DOHH2 (cell line): ENCODE data around the gene STYXL2.
A peak's percentile ranks its signal among the peaks of the same experiment; 100 is the strongest.

ENCODE experiments used
- H3F3A ChIP-seq: fragments of 200-600 bp; sonication (generic), shearing (Covaris generic); 2 replicates; pipeline ENCODE4 v1.6.0; 2016; ENCODE audit warnings: antibody characterized with exemption, mild to moderate bottlenecking; ENCODE audit not compliant: control insufficient read depth, insufficient read depth
- H3K27ac ChIP-seq: fragments of 200-600 bp; sonication (generic); 2 replicates; pipeline ENCODE4 v1.5.1; 2014; ENCODE audit warnings: low read depth, mild to moderate bottlenecking, low read length, moderate library complexity
- H3K27me3 ChIP-seq: fragments of 200-600 bp; sonication (generic); 2 replicates; pipeline ENCODE4 v1.6.1; 2014; ENCODE audit warnings: mild to moderate bottlenecking, low read length, mixed read lengths; ENCODE audit not compliant: control insufficient read depth
- H3K36me3 ChIP-seq: fragments of 200-600 bp; sonication (generic); 2 replicates; pipeline ENCODE4 v1.6.1; 2014; ENCODE audit warnings: mild to moderate bottlenecking, low read length, moderate library complexity, mixed read lengths; ENCODE audit not compliant: control insufficient read depth
- H3K4me1 ChIP-seq: fragments of 200-600 bp; sonication (generic); 2 replicates; pipeline ENCODE4 v1.6.1; 2014; ENCODE audit warnings: mild to moderate bottlenecking, low read length, mixed read lengths; ENCODE audit not compliant: control insufficient read depth
- H3K4me2 ChIP-seq: fragments of 200-600 bp; sonication (generic); 2 replicates; pipeline ENCODE4 v1.6.0; 2014; ENCODE audit warnings: mild to moderate bottlenecking, low read length, moderate library complexity
- H3K4me3 ChIP-seq: fragments of 200-600 bp; sonication (generic); 2 replicates; pipeline ENCODE4 v1.5.1; 2014; ENCODE audit warnings: mild to moderate bottlenecking, low read length, mixed read lengths
- H3K79me2 ChIP-seq: fragments of 200-600 bp; sonication (generic); 2 replicates; pipeline ENCODE4 v1.6.1; 2014; ENCODE audit warnings: mild to moderate bottlenecking, low read length, mixed read lengths; ENCODE audit not compliant: control insufficient read depth
- H3K9me2 ChIP-seq: fragments of 200-600 bp; sonication (generic); replicated peaks from 2 replicates; pipeline ENCODE4 v1.6.1; 2014; ENCODE audit warnings: mild to moderate bottlenecking, low read length, mixed read lengths; ENCODE audit not compliant: control insufficient read depth
- H3K9me3 ChIP-seq: fragments of 200-600 bp; sonication (generic); 2 replicates; pipeline ENCODE4 v1.6.1; 2014; ENCODE audit warnings: antibody characterized with exemption, low read length, mixed read lengths; ENCODE audit not compliant: control insufficient read depth, insufficient read depth
- H4K20me1 ChIP-seq: fragments of 200-600 bp; sonication (generic); 2 replicates; pipeline ENCODE4 v1.6.0; 2014; ENCODE audit warnings: low read depth, mild to moderate bottlenecking, antibody characterized with exemption, low read length, moderate library complexity; ENCODE audit not compliant: control insufficient read depth, insufficient read depth
- EZH2phosphoT487 ChIP-seq: fragments of 200-600 bp; sonication (generic); IDR thresholded peaks from 2 replicates; pipeline ENCODE4 v1.6.1; 2017; ENCODE audit warnings: borderline replicate concordance, mild to moderate bottlenecking, antibody characterized with exemption, low read length, moderate library complexity, mixed read lengths
- TF ChIP-seq, protein P1 (sequence below): fragments of 200-600 bp; sonication (generic); IDR thresholded peaks from one replicate; pipeline ENCODE4 v1.5.1; 2014; ENCODE audit warnings: antibody characterized with exemption, mild to moderate bottlenecking, low read depth, low read length; ENCODE audit not compliant: poor library complexity, severe bottlenecking

The STYXL2 gene

DNA sequence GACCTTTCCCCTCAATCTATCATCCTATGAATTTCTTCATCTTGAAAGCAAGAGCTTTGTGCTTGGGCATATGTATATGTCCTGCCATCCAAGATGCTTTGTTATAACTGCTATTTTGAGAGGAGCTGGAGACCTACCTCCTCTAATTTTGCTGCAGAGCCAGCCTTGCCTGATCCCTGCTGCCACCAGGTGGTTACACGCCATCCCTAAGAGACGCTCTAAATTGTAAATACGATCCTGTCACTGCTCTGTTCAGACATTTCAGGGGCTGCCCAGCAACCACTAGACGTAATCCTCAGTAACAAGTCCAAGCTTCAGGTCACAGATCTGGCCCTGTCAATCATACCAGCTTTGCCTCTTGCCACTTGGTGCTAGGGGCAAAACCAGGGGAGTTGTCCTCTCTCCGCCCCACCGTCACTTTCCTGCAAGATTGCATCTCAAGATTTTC, 36.6 kb upstream of the STYXL2 start:
- no peaks in the 10 kb centered on the region for H3K79me2 ChIP-seq
- 0 out of 2 replicates have a peak, but pooled peaks cover 3% of the 10 kb centered on the region for H3F3A ChIP-seq
- peaks cover 10% of the 10 kb centered on the region for H3K4me1 ChIP-seq
- H3K9me2 ChIP-seq = no peaks in the 10 kb centered on the region
- H3K27ac ChIP-seq = no peak overlapping the region
- H3K9me3 ChIP-seq = no peaks in the 10 kb centered on the region
- no peak for TF ChIP-seq EZH2phosphoT487
- TF ChIP-seq, protein P1, sequence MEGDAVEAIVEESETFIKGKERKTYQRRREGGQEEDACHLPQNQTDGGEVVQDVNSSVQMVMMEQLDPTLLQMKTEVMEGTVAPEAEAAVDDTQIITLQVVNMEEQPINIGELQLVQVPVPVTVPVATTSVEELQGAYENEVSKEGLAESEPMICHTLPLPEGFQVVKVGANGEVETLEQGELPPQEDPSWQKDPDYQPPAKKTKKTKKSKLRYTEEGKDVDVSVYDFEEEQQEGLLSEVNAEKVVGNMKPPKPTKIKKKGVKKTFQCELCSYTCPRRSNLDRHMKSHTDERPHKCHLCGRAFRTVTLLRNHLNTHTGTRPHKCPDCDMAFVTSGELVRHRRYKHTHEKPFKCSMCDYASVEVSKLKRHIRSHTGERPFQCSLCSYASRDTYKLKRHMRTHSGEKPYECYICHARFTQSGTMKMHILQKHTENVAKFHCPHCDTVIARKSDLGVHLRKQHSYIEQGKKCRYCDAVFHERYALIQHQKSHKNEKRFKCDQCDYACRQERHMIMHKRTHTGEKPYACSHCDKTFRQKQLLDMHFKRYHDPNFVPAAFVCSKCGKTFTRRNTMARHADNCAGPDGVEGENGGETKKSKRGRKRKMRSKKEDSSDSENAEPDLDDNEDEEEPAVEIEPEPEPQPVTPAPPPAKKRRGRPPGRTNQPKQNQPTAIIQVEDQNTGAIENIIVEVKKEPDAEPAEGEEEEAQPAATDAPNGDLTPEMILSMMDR = peak; percentile 65
- no peak overlapping the region for H3K4me3 ChIP-seq
- no peaks in the 10 kb centered on the region for H4K20me1 ChIP-seq
- H3K36me3 ChIP-seq = no peaks in the 10 kb centered on the region
- H3K27me3 ChIP-seq = no peaks in the 10 kb centered on the region
- H3K4me2 ChIP-seq = no peak overlapping the region

DNA sequence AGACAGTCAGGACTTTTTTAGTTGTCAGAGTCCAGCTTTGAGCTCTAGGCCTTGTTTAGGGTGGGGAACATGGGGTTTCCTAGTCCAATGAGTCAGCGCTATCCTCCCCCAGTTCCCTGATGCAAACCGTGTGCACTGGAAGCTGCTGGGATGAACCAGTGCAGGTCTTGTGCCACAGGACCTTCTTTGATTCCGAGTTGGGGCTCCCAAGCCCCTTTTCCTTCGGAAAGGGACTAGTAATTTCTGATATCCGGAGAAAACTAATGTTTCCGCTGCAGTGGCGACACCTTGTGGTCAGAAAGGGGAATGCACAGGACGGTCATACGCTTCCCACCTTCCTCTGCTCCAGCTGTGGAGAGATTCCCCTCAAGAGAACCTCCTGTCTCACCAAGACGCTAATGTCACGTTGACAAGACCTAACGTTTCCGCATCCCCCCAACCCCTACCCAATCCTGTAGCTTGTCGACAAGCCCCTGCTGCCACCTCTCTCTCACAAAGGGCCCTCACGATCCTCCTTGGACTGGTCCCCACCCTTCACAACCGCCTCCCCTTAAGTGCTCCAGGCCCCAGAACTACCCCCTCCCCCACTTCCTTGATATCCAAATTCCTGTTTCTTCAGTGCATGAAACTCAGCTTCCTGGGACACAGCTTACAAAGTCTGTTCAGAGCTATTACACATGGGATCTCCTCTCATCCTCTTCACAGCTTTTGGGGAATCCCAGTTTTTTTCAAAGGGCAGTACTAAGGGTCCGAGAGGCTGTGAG, 34.6 kb upstream of the STYXL2 start:
- Histone ChIP-seq H3K36me3 (no peaks in the 10 kb centered on the region), H3K79me2 (no peaks in the 10 kb centered on the region), H3K4me3 (0 out of 2 replicates have a peak overlapping the region, but pooled peaks have one; percentile 27), H3K9me3 (no peaks in the 10 kb centered on the region), H3K27me3 (no peaks in the 10 kb centered on the region), H3K4me1 (peaks cover 10% of the 10 kb centered on the region), H3F3A (0 out of 2 replicates have a peak, but pooled peaks cover 3% of the 10 kb centered on the region), H4K20me1 (no peaks in the 10 kb centered on the region), H3K9me2 (no peaks in the 10 kb centered on the region), H3K27ac (no peak overlapping the region), H3K4me2 (peak overlapping the region; percentile 61)
- TF ChIP-seq EZH2phosphoT487 = no peak
- TF ChIP-seq, protein P1 = peak; percentile 95

DNA sequence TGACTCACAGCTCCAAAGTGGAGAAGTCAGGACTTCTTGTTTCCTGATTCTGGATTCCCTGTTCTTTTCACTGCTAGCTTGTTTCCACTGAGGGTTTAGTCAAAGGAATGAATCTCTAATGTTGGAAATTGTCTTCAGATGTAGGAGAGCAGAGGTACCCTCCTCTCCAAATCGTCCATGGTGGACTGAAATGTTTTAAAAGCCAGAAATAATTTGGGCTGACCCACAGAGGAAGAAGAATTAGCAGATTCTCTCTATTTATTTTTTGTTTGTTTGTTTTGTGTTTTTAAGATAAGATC, 34.1 kb upstream of the STYXL2 start:
- Histone ChIP-seq H3K4me1 (peaks cover 10% of the 10 kb centered on the region), H3K36me3 (no peaks in the 10 kb centered on the region), H3K9me2 (no peaks in the 10 kb centered on the region), H3K4me2 (no peak overlapping the region), H4K20me1 (no peaks in the 10 kb centered on the region), H3K4me3 (no peak overlapping the region), H3K79me2 (no peaks in the 10 kb centered on the region), H3F3A (0 out of 2 replicates have a peak, but pooled peaks cover 3% of the 10 kb centered on the region), H3K27ac (no peak overlapping the region), H3K27me3 (no peaks in the 10 kb centered on the region), H3K9me3 (no peaks in the 10 kb centered on the region)
- TF ChIP-seq, protein P1 = no peak
- TF ChIP-seq EZH2phosphoT487 = no peak
